GM19099 (cell line): ENCODE results near the gene CYP21A2.
"Not testable (repeated sequence)": the region's sequence is repeated elsewhere in the genome, so short reads cannot be mapped to it uniquely, and the experiment has no call there.

Source experiments
- POLR2A ChIP-seq: IDR thresholded peaks from 3 replicates; pipeline ENCODE4 v1.6.1; 2011; ENCODE audit warnings: low read depth; ENCODE audit not compliant: insufficient read length; ENCODE audit errors: extremely low read depth

CYP21A2 gene

DNA sequence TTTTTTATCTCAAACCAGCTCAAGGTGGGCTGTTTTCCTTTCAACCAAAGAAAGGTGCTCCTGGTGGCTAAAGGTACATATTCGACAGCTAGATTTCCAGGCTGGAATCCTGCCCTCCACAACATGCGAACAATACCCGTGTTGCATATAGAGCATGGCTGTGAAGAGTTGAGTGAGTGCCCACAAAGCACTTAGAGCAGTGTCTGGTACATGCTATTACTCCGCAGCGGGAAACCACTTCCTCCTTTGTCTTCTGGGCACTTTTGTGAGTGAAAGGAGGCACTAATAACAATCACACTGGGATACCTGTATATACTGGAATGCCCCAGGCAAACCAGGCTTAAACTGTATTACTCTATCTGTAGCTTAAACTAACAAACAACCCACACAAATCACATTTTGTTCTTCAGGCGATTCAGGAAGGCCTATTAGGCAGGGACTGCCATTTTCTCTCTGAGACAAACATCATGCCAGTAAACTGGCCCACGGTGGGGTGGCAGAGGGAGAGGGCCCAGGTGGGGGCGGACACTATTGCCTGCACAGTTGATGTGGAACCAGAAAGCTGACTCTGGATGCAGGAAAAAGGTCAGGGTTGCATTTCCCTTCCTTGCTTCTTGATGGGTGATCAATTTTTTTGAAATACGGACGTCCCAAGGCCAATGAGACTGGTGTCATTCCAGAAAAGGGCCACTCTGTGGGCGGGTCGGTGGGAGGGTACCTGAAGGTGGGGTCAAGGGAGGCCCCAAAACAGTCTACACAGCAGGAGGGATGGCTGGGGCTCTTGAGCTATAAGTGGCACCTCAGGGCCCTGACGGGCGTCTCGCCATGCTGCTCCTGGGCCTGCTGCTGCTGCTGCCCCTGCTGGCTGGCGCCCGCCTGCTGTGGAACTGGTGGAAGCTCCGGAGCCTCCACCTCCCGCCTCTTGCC is at the start of gene CYP21A2:
TSS of gene CYP21A2 (plus strand) at position 818 of the 927 bp plus-strand sequence. CDS start at position 826, 8 bp downstream.
- not testable (repeated sequence) for TF ChIP-seq POLR2A

DNA sequence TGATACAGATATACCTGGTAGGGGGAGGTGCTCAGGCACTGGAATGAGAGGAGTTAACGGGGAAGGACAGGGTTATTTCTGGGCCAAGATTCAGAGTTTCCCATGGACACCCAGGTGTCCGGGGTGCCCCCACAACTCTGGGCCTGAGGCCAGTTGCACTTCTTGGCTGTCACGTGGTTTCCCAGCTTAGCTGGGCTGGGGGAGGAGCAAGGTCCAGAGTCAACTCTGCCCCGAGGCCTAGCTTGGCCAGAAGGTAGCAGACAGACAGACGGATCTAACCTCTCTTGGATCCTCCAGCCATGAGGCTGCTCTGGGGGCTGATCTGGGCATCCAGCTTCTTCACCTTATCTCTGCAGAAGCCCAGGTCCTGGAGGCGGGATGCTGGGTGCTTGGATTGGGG is 23.7 kb upstream of the CYP21A2 start, which contains the start of gene C4B:
TSS of gene C4B (plus strand) at position 249 of the 400 bp plus-strand sequence. CDS start at position 300, 51 bp downstream.
- TF ChIP-seq POLR2A = not testable (repeated sequence)

- no peak for TF ChIP-seq POLR2A
Observed at GRCh38 chr6:32045811-32046449, 7.7 kb downstream of the CYP21A2 start.

- no peak for TF ChIP-seq POLR2A
Observed at GRCh38 chr6:32046450-32047083, 8.4 kb downstream of the CYP21A2 start.

- TF ChIP-seq POLR2A = no peak
Observed at GRCh38 chr6:32047084-32047478, 8.9 kb downstream of the CYP21A2 start.

DNA sequence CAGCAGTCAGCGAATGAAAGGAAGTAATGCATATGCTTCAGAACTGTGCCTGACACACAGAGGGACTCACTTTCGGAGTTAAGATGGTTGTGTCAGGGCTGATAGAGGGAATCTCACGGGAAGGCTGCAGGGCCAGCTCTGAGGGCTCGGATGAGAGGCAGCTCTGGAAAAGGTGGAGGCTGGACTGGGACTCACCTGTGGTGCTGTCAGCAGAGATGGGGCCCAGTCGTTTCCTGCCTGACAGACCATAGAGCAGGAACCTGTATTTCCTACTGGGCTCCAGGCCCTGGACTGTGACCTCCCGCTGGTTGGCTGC is 9.3 kb downstream of the CYP21A2 start:
- no peak for TF ChIP-seq POLR2A

DNA sequence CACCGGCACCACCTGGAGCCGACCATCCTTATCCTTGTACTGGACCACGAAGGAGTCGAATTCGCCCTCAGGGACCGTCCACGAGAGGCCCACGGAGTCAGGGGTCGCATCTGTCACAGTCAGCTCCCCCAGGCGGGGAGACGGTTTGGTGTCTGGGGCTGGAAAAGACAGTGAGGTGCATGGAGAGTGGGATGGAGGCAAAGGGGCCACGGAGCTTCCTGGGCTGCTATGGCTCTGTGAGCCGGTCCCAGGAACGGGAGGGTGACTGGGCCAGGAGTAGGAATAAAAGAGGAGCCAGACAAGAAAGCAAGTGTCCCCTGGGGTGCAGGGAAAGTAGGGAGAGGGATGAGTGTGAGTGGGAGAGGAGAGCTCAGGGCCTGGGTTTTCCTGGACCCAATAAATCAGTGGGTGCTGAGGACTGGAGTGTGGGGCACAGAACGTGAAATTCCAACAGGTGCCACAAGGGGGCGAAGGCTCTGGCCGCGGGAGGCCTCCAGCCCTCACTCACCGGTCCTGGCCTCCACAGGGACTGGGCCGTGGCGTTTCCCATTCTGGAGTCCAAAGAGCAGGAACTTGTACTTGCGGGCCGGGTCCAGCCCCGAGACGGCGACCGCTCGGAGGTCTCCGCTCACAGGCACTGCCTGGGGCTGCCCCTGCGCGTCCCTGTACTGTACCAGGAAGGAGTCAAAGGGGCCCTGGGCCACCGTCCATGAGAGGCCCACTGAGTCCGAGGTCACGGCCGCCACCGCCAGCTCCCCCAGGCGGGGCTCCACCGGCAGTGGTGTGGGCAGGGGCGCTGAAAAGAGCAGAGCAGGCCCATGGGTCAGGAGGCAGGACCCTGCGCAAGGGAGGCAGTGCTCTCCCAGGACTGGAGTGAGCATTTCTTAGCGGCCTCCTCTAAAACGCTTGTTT is 9.9 kb downstream of the CYP21A2 start:
- no peak for TF ChIP-seq POLR2A

DNA sequence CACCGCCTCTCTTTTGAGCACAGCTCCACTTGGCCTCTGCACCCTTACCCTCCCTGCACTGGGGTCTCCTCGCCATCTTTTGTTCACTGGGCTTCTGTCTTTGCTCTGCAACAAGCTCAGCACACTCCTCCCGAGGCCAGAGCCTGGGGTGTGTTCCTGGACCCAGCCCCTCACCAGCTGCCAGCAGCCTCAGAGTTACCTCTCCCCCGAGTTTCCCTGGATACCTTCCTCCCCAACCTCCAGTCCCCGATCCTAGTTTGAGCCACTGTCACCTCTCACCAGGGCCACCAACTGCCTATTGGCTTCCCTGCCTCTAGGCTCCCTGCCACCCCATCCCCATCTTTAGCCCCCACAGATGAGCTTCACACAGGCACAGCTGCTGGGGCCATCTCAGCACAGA is 12.3 kb downstream of the CYP21A2 start:
- TF ChIP-seq POLR2A = no peak

GRCh38 chr6:32056254-32056653 is 18.0 kb downstream of the CYP21A2 start:
- TF ChIP-seq POLR2A = no peak

- no peak for TF ChIP-seq POLR2A
Observed at GRCh38 chr6:32057966-32058365, 19.8 kb downstream of the CYP21A2 start.

DNA sequence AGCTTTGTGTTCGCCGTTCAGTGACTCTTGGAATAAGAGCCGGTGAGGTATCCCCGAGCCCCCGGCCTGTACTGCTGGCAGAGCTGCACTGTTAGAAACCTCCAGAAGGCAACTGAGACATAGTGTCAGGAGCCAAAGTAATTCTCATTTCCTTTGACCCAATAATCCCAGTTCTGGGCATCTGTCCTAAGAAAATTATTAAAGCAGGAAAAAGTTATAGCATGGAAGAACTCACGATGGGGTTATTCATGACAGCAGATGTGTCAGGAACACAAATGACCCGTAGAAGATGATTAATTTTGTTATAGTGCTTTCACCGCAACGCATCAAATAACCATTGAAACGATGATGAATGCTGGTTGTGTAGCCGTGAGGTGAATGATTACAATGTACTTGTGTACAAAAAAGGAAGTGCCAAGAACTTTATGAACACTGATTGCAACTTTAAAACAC is 20.3 kb downstream of the CYP21A2 start:
- TF ChIP-seq POLR2A = no peak

DNA sequence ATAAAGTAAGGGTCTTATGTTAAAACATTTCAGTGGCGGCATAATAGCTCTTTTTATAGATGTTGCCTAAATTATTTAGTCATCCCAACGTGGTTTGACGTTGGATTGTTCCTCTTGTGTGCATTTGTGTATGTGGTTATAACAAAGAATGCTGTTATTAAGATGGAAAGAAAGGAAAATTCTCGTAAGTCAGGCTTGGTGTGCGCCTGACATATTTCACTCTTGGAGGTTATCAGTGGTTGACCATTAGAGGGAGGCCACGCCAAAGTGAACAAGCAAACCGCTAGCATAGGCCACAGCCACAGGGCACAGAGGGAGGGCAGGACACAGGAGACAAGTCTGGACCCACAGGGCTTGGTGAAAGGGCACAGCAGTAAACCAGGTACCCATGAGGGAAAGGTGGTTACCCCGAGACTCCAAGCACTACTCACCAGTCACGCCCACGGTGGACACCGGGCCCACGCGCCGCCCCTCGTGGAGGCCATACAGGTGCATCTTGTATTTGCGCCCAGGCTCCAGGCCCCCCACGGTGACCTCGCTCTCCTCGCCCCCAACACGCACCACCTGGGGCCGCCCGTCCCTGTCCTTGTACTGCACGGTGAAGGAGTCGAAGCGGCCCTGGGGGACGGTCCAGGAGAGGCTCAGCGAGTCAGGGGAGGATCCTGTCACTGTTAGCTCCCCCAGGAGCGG is 22.9 kb downstream of the CYP21A2 start:
- no peak for TF ChIP-seq POLR2A

GRCh38 chr6:32064706-32065105 is 26.5 kb downstream of the CYP21A2 start:
- no peak for TF ChIP-seq POLR2A

GRCh38 chr6:32068867-32069266 is 30.7 kb downstream of the CYP21A2 start:
- no peak for TF ChIP-seq POLR2A
